NCI-H345 treated with DMSO at 0.1 percent for 48 hours (cell line): ENCODE results near the gene SELENOV.

Experiments
- DNase-seq: peaks from one replicate; lab custom pipeline; 2025; ENCODE audit not compliant: unreplicated experiment; lab: John Stamatoyannopoulos, UW

SELENOV gene

GRCh38 chr19:39555883-39556282 lies 40.9 kb downstream of the SELENOV start:
- no peak for DNase-seq

- peak; percentile 23 for DNase-seq
Measured at GRCh38 chr19:39557811-39558623, 43.1 kb downstream of the SELENOV start.

- DNase-seq, result no peak
Measured at GRCh38 chr19:39558624-39559117, 43.7 kb downstream of the SELENOV start.

GRCh38 chr19:39563408-39563807 lies 48.5 kb downstream of the SELENOV start:
- no peak for DNase-seq

- DNase-seq, result no peak
Measured at GRCh38 chr19:39566064-39566463, 51.1 kb downstream of the SELENOV start.

GRCh38 chr19:39568604-39569003 lies 53.7 kb downstream of the SELENOV start:
- DNase-seq, result no peak
